HepG2 (cell line): ENCODE results near the gene UBR3. TPM values are rescaled to one million over a fixed set of nuclear protein-coding genes. Genes with fewer than 3 reads are reported as not detected.

Experiments used
- ATAC-seq: fragments of 200-7000 bp; cut with Tn5 transposase; 3 replicates; pipeline ENCODE4 v1.9.1; 2020; ENCODE audit warnings: mild to moderate bottlenecking, moderate library complexity
- BruUV-seq: library from RNA; stranded (reverse); fragments of 400-500 nt; replicated peaks from 2 replicates; lab custom pipeline; 2021; lab: Mats Ljungman, UMichigan
- CTCF ChIA-PET: fragments of 300-600 bp; formaldehyde crosslinking; extraction: SDS; loops from one replicate; lab custom pipeline; 2021; ENCODE audit warnings: low total read pairs, inconsistent platforms, low intra/inter-chr PET ratio; lab: Yijun Ruan, JAX
- POLR2A ChIA-PET: fragments of 350-600 bp; sonication (Branson Sonifier 250); formaldehyde crosslinking; loops from one replicate; lab custom pipeline; 2020; ENCODE audit warnings: antibody characterized with exemption, inconsistent platforms; lab: Yijun Ruan, JAX
- DNase-seq: peaks from one replicate; pipeline ENCODE4 v3.0.0-alpha.2; 2015; ENCODE audit warnings: low spot score
- FAIRE-seq: peaks from 3 replicates; lab custom pipeline; 2011; peaks lifted over from hg19 to GRCh38; lab: Jason Lieb, UNC
- H2AFZ ChIP-seq: one replicate; pipeline ENCODE4 v1.6.1; 2011; ENCODE audit warnings: low read length, inconsistent platforms
- H3K27ac ChIP-seq: fragments of 300-600 bp; 3 replicates; pipeline ENCODE4 v1.8.0; 2011; ENCODE audit warnings: mixed run types, mild to moderate bottlenecking, mixed read lengths, low read length, inconsistent platforms; ENCODE audit not compliant: insufficient read depth; ENCODE audit errors: extremely low read length
- H3K27me3 ChIP-seq, 2 experiments: fragments of 200-600 bp in 1 of 2; 2 replicates in 1 of 2; 3 replicates in 1 of 2; pipeline versions ENCODE4 v1.6.0 to v1.8.0; 2011; ENCODE audit warnings: low read length in 2 of 2, mild to moderate bottlenecking in 2 of 2, moderate library complexity in 2 of 2, inconsistent platforms in 1 of 2; ENCODE audit not compliant: insufficient read depth in 2 of 2, control insufficient read depth in 1 of 2
- H3K36me3 ChIP-seq, 2 experiments: fragments of 200-600 bp in 1 of 2; replicated peaks in 1 of 2; 2 replicates in 1 of 2; 3 replicates in 1 of 2; pipeline versions ENCODE4 v1.5.1 to v1.8.0; 2011; ENCODE audit warnings: low read length in 2 of 2, inconsistent platforms in 1 of 2; ENCODE audit not compliant: insufficient read depth in 2 of 2, control insufficient read depth in 1 of 2
- H3K4me1 ChIP-seq: 2 replicates; pipeline ENCODE4 v1.5.1; 2012; ENCODE audit warnings: low read length, inconsistent platforms; ENCODE audit not compliant: insufficient read depth
- H3K4me2 ChIP-seq: 2 replicates; pipeline ENCODE4 v1.6.0; 2011; ENCODE audit warnings: low read depth, low read length, inconsistent platforms
- H3K4me3 ChIP-seq, 3 experiments: fragments of 200-600 bp in 1 of 3; sonication (generic), shearing (Covaris generic) in 1 of 3; replicated peaks in 1 of 3; 2 replicates each; pipeline ENCODE4 v1.5.1; 2011 to 2016; ENCODE audit warnings: low read length in 3 of 3, inconsistent platforms in 2 of 3, low read depth in 2 of 3, mild to moderate bottlenecking in 2 of 3, control low read depth in 1 of 3, mixed read lengths in 1 of 3; ENCODE audit not compliant: insufficient read depth in 1 of 3
- H3K79me2 ChIP-seq: one replicate; pipeline ENCODE4 v1.6.1; 2011; ENCODE audit warnings: low read length, inconsistent platforms; ENCODE audit not compliant: insufficient read depth
- H3K9ac ChIP-seq: 2 replicates; pipeline ENCODE4 v1.6.0; 2011; ENCODE audit warnings: mild to moderate bottlenecking, low read depth, low read length, inconsistent platforms; ENCODE audit not compliant: insufficient read depth
- H3K9me3 ChIP-seq: 2 replicates; pipeline ENCODE4 v1.5.1; 2012; ENCODE audit warnings: mild to moderate bottlenecking, low read length
- H4K20me1 ChIP-seq: 2 replicates; pipeline ENCODE4 v1.6.0; 2011; ENCODE audit warnings: inconsistent platforms, mild to moderate bottlenecking, low read length, moderate library complexity; ENCODE audit not compliant: insufficient read depth
- EZH2 ChIP-seq: conservative IDR thresholded peaks from 2 replicates; pipeline ENCODE4 v1.6.1; 2012; ENCODE audit warnings: mild to moderate bottlenecking, low read depth, low read length, moderate library complexity
- KLF6 ChIP-seq: IDR thresholded peaks from 2 replicates; pipeline ENCODE4 v1.8.0; 2016; ENCODE audit warnings: missing biosample characterization, missing genetic modification reagents
- MIXL1 ChIP-seq: IDR thresholded peaks from 2 replicates; pipeline ENCODE4 v1.6.1; 2016
- NFYB ChIP-seq: sonication (generic); formaldehyde crosslinking; IDR thresholded peaks from 2 replicates; pipeline ENCODE4 v1.4.0; 2020; ENCODE audit warnings: missing genetic modification reagents
- PPARG ChIP-seq: conservative IDR thresholded peaks from 2 replicates; pipeline ENCODE4 v1.6.1; 2016; ENCODE audit warnings: missing biosample characterization, missing genetic modification reagents
- RBAK ChIP-seq: sonication (generic); formaldehyde crosslinking; IDR thresholded peaks from 2 replicates; pipeline ENCODE4 v1.5.1; 2020; ENCODE audit warnings: mild to moderate bottlenecking, missing genetic modification reagents
- RCOR2 ChIP-seq: IDR thresholded peaks from 2 replicates; pipeline ENCODE4 v1.6.1; 2016; ENCODE audit warnings: missing biosample characterization, missing genetic modification reagents
- RELA ChIP-seq: sonication (generic); formaldehyde crosslinking; IDR thresholded peaks from 2 replicates; pipeline ENCODE4 v1.4.0; 2020; ENCODE audit warnings: missing genetic modification reagents
- ZBTB42 ChIP-seq: sonication (generic); formaldehyde crosslinking; IDR thresholded peaks from 2 replicates; pipeline ENCODE4 v1.5.0; 2020; ENCODE audit warnings: mild to moderate bottlenecking, missing genetic modification reagents
- ZKSCAN1 ChIP-seq: fragments of 150-350 bp; IDR thresholded peaks from 2 replicates; pipeline ENCODE4 v1.6.1; 2014; ENCODE audit warnings: low read length
- ZNF124 ChIP-seq: sonication (generic); formaldehyde crosslinking; IDR thresholded peaks from 2 replicates; pipeline ENCODE4 v1.4.0; 2020; ENCODE audit warnings: missing genetic modification reagents
- ZNF225 ChIP-seq: sonication (generic); formaldehyde crosslinking; IDR thresholded peaks from 2 replicates; pipeline ENCODE4 v1.4.0; 2020; ENCODE audit warnings: mild to moderate bottlenecking, missing genetic modification reagents
- ZSCAN31 ChIP-seq: sonication (generic); formaldehyde crosslinking; IDR thresholded peaks from 2 replicates; pipeline ENCODE4 v1.5.0; 2020; ENCODE audit warnings: low read depth, mild to moderate bottlenecking, missing genetic modification reagents
- WGBS: methylation state at CpG from one replicate; pipeline ENCODE4 v1.1.6; 2017; ENCODE audit warnings: low lambda C conversion rate; 5-methylcytosine and 5-hydroxymethylcytosine counted together
- in situ Hi-C: cut with HindIII; loops from 2 replicates; pipeline ENCODE4 v1.10.0; 2017; ENCODE audit warnings: low pct_unique_long_range_greater_than_20kb; ENCODE audit not compliant: extremely low pct_ligation_motif_present
- intact Hi-C: fragments of 100-400 bp; cut with micrococcal nuclease; formaldehyde crosslinking; loops from one replicate; pipeline ENCODE4 v1.10.0; 2022; ENCODE audit not compliant: unreplicated experiment
- polyA plus RNA-seq, 8 experiments: library from polyadenylated mRNA; depleted of rRNA in 3 of 8; stranded (reverse) in 7 of 8; unstranded in 1 of 8; fragments of >200 nt; fragmentation: Illumina TruSeq in 4 of 8; extraction: Trizol in 4 of 8; gene quantifications; 2 replicates each; pipeline versions ENCODE4 v1.2.1 to v1.2.3, GENCODE V29; 2011 to 2016; ENCODE audit warnings: low read depth in 4 of 8, missing spikeins in 1 of 8, mixed read lengths in 1 of 8; ENCODE audit not compliant: insufficient read depth in 1 of 8
- total RNA-seq, 5 experiments: library from RNA; depleted of rRNA; stranded (reverse); fragments of >200 nt; fragmentation: Illumina TruSeq; extraction: Trizol; gene quantifications; 2 replicates each; pipeline ENCODE4 v1.2.3, GENCODE V29; 2016; ENCODE audit warnings: low read depth in 1 of 5
- TF ChIP-seq, protein P1 (sequence below): IDR thresholded peaks from 2 replicates; pipeline ENCODE4 v1.6.1; 2016; ENCODE audit warnings: low read depth, control low read depth
- TF ChIP-seq, protein P2 (sequence below): sonication (generic); formaldehyde crosslinking; IDR thresholded peaks from 2 replicates; pipeline ENCODE4 v1.5.0; 2020; ENCODE audit warnings: missing genetic modification reagents
- TF ChIP-seq, protein P3 (sequence below): sonication (generic); formaldehyde crosslinking; IDR thresholded peaks from 2 replicates; pipeline ENCODE4 v1.8.0; 2022; ENCODE audit warnings: low read depth, missing genetic modification reagents
- TF ChIP-seq, protein P4 (sequence below): sonication (generic); formaldehyde crosslinking; IDR thresholded peaks from 2 replicates; pipeline ENCODE4 v1.4.0; 2020; ENCODE audit warnings: missing genetic modification reagents, borderline replicate concordance

UBR3 gene
- total and polyA plus RNA-seq, 2 of the 13 experiments (the other 11 are each of a cell fraction or from before 2014, with no cell fraction given): 15.1 to 28.0 TPM

DNA sequence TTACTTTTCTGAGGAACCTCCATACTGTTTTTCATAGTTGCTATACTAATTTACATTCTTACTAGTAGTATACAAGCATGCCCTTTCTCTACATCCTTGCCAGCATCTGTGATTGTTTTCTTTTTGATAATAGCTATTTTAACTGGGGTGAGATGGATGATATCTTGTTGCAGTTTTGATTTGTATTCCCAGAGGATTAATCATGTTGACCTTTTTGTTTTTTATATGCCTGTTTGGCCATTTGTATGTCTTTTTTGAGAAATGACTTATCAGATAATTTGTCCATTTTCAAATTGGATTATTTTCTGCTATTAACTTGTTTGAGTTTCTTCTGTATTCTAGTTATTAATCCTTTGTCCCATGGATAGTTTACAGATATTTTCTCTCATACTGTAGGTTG lies 141.5 kb downstream of the UBR3 start (continued):
- TF ChIP-seq, protein P1, sequence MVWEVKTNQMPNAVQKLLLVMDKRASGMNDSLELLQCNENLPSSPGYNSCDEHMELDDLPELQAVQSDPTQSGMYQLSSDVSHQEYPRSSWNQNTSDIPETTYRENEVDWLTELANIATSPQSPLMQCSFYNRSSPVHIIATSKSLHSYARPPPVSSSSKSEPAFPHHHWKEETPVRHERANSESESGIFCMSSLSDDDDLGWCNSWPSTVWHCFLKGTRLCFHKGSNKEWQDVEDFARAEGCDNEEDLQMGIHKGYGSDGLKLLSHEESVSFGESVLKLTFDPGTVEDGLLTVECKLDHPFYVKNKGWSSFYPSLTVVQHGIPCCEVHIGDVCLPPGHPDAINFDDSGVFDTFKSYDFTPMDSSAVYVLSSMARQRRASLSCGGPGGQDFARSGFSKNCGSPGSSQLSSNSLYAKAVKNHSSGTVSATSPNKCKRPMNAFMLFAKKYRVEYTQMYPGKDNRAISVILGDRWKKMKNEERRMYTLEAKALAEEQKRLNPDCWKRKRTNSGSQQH (CRISPR knock-in tag): no peak
- TF ChIP-seq, protein P2, sequence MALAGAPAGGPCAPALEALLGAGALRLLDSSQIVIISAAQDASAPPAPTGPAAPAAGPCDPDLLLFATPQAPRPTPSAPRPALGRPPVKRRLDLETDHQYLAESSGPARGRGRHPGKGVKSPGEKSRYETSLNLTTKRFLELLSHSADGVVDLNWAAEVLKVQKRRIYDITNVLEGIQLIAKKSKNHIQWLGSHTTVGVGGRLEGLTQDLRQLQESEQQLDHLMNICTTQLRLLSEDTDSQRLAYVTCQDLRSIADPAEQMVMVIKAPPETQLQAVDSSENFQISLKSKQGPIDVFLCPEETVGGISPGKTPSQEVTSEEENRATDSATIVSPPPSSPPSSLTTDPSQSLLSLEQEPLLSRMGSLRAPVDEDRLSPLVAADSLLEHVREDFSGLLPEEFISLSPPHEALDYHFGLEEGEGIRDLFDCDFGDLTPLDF (CRISPR knock-in tag): no peak
- TF ChIP-seq ZBTB42 (CRISPR knock-in tag): no peak
- no peak for TF ChIP-seq MIXL1 (CRISPR knock-in tag)
- TF ChIP-seq EZH2: no peak
- TF ChIP-seq ZNF124 (CRISPR knock-in tag): no peak
- TF ChIP-seq ZKSCAN1: no peak
- TF ChIP-seq NFYB: no peak
- TF ChIP-seq, protein P3, sequence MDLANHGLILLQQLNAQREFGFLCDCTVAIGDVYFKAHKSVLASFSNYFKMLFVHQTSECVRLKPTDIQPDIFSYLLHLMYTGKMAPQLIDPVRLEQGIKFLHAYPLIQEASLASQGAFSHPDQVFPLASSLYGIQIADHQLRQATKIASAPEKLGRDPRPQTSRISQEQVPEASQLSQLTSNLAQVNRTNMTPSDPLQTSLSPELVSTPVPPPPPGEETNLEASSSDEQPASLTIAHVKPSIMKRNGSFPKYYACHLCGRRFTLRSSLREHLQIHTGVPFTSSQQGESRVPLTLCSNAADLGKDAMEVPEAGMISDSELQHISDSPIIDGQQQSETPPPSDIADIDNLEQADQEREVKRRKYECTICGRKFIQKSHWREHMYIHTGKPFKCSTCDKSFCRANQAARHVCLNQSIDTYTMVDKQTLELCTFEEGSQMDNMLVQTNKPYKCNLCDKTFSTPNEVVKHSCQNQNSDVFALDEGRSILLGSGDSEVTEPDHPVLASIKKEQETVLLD: no peak
- TF ChIP-seq RCOR2 (CRISPR knock-in tag): no peak

DNA sequence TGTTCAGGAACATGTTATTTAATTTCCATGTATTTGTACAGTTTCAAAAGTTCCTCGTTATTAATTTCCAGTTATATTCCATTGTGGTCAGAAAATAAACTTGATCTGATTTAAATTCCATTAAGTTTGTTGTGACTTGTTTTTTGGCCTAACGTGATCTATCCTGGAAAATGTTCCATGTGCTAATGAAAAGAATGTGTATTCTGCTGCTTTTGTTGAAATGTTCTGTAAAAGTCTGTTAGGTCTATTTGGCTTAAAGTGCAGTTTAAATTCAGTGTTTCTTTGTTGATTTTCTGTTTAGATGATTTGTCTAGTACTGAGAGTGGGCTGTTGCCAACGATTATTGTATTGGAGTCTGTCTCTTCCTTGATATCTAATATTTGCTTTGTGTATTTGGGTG lies 148.0 kb downstream of the UBR3 start:
- CTCF ChIA-PET: no interaction called here
- BruUV-seq: no TSS peak
- Histone ChIP-seq H3K9me3 (peaks cover 18% of the 10 kb centered on the region), H3K27me3 (no peaks in the 10 kb centered on the region), H3K4me2 (no peak overlapping the region), H3K9ac (no peak overlapping the region), H3K4me1 (no peaks in the 10 kb centered on the region), H3K36me3 (peaks cover 7 to 17% of the 10 kb centered on the region in 2 experiments; a peak in 4 of 5 replicates), H3K79me2 (no peaks in the 10 kb centered on the region), H3K27ac (no peak overlapping the region), H2AFZ (no peak overlapping the region), H4K20me1 (no peaks in the 10 kb centered on the region; the same call in 1 of the 2 replicates), H3K4me3 (no peak overlapping the region)
- FAIRE-seq (no peak), DNase-seq (no peak), ATAC-seq (no peak)
- POLR2A ChIA-PET: no interaction called here
- in situ Hi-C loops: no loop called here
- intact Hi-C loops: no loop called here
- 99% methylated on average over 3 of the region's 3 CpGs for WGBS
- no peak for TF ChIP-seq RELA
- TF ChIP-seq ZSCAN31 (CRISPR knock-in tag): no peak
- TF ChIP-seq, protein P4, sequence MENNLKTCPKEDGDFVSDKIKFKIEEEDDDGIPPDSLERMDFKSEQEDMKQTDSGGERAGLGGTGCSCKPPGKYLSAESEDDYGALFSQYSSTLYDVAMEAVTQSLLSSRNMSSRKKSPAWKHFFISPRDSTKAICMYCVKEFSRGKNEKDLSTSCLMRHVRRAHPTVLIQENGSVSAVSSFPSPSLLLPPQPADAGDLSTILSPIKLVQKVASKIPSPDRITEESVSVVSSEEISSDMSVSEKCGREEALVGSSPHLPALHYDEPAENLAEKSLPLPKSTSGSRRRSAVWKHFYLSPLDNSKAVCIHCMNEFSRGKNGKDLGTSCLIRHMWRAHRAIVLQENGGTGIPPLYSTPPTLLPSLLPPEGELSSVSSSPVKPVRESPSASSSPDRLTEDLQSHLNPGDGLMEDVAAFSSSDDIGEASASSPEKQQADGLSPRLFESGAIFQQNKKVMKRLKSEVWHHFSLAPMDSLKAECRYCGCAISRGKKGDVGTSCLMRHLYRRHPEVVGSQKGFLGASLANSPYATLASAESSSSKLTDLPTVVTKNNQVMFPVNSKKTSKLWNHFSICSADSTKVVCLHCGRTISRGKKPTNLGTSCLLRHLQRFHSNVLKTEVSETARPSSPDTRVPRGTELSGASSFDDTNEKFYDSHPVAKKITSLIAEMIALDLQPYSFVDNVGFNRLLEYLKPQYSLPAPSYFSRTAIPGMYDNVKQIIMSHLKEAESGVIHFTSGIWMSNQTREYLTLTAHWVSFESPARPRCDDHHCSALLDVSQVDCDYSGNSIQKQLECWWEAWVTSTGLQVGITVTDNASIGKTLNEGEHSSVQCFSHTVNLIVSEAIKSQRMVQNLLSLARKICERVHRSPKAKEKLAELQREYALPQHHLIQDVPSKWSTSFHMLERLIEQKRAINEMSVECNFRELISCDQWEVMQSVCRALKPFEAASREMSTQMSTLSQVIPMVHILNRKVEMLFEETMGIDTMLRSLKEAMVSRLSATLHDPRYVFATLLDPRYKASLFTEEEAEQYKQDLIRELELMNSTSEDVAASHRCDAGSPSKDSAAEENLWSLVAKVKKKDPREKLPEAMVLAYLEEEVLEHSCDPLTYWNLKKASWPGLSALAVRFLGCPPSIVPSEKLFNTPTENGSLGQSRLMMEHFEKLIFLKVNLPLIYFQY: no peak
- no peak for TF ChIP-seq KLF6 (CRISPR knock-in tag)
- no peak for TF ChIP-seq ZNF225
- TF ChIP-seq RBAK: no peak
- no peak for TF ChIP-seq PPARG (CRISPR knock-in tag)
- TF ChIP-seq, all 625 proteins: peak for 0
